ENCODE measurements around the gene NKD2. TPM values are rescaled to one million over a fixed set of nuclear protein-coding genes. Genes with fewer than 3 reads are reported as not detected.

Gene NKD2
- total and polyA plus RNA-seq, 9 of the 15 experiments (the other 6 are each of a cell fraction or from before 2014, with no cell fraction given), result 0.09 to 0.64 (median 0.27) TPM; not detected in 5

- TF ChIP-seq TCF3 (CRISPR knock-in tag; IDR thresholded peaks at IDR 0.05) (no peak), MYBL2 (IDR thresholded peaks at IDR 0.05; ENCODE audit: low read depth) (no peak), MYBL2 (CRISPR knock-in tag; IDR thresholded peaks at IDR 0.05; ENCODE audit: borderline replicate concordance) (no peak), CBX1 (IDR thresholded peaks at IDR 0.05; ENCODE audit: low read depth) (0 out of 2 replicates have a peak, but pooled peaks have one; percentile 30), BCL6 (CRISPR knock-in tag; IDR thresholded peaks at IDR 0.05) (no peak), PCBP2 (IDR thresholded peaks at IDR 0.05; ENCODE audit: low read depth, low read length, poor library complexity, severe bottlenecking) (no peak)
Measured at GRCh38 chr5:965604-966344, 42.8 kb upstream of the NKD2 start (continued).

GRCh38 chr5:966345-966710 lies 42.3 kb upstream of the NKD2 start:
- H3K36me3 ChIP-seq (ENCODE audit: control insufficient read depth, insufficient read depth, low read length), result no peaks in the 10 kb centered on the region
- H3K4me2 ChIP-seq (ENCODE audit: insufficient read depth, low read length), result no peak overlapping the region
- POLR2A ChIA-PET, result interaction anchor here (0.9 to 1.1 kb wide), 2 partner anchors 17 to 35 kb away, joined by 3 to 4 read pairs; no protein-coding TSS in a partner anchor
- ATAC-seq (no peak), FAIRE-seq (no peak), DNase-seq (ENCODE audit: extremely low read depth in 1 of 4, low spot score in 3 of 4) (no peak)
- WGBS (ENCODE audit: insufficient coverage, low coverage, missing lambda C conversion rate), result 31% methylated on average over 9 of the region's 9 CpGs
- TF ChIP-seq E2F3 (CRISPR knock-in tag; IDR thresholded peaks at IDR 0.05) (no peak), ZNF583 (CRISPR knock-in tag; IDR thresholded peaks at IDR 0.05) (no peak), HLTF (IDR thresholded peaks at IDR 0.05) (no peak), POU5F1 (IDR thresholded peaks at IDR 0.05; ENCODE audit: borderline replicate concordance, low read depth, low read length, partially characterized antibody) (no peak), ZFP36 (IDR thresholded peaks at IDR 0.05; ENCODE audit: low read depth, low read length, partially characterized antibody) (no peak), ZC3H4 (CRISPR knock-in tag; IDR thresholded peaks at IDR 0.05; ENCODE audit: borderline replicate concordance) (no peak), HBP1 (CRISPR knock-in tag; IDR thresholded peaks at IDR 0.05) (no peak), ZNF24 (IDR thresholded peaks at IDR 0.05) (no peak), TBP (optimal IDR thresholded peaks at IDR 0.05; ENCODE audit: low read depth, low read length) (no peak), CREM (IDR thresholded peaks at IDR 0.05; ENCODE audit: low read depth) (no peak), CLOCK (CRISPR knock-in tag; IDR thresholded peaks at IDR 0.05; ENCODE audit: borderline replicate concordance) (no peak)
- in situ Hi-C loops (cut with MboI) (no loop called here), intact Hi-C loops (cut with micrococcal nuclease) (no loop called here)
- H3K9me3 ChIP-seq (replicated peaks; ENCODE audit: control insufficient read depth, insufficient read depth, low read depth, low read length), result no peaks in the 10 kb centered on the region
- no TSS peak for BruUV-seq (replicated peaks)
- CTCF ChIA-PET (ENCODE audit: low intra/inter-chr PET ratio), result no interaction called here
- 0 out of 2 replicates have a peak, but pooled peaks cover 3% of the 10 kb centered on the region for H4K20me1 ChIP-seq (replicated peaks; ENCODE audit: control insufficient read depth, insufficient read depth, low read length)
- no peak overlapping the region for H3K4me3 ChIP-seq
- H3K27me3 ChIP-seq (ENCODE audit: control insufficient read depth in 2 of 2, insufficient read depth in 2 of 2, low read length in 2 of 2), result peaks cover 29 to 57% of the 10 kb centered on the region in 2 experiments; a peak in 4 of 5 replicates
- H2AFZ ChIP-seq (ENCODE audit: low read depth, low read length), result no peak overlapping the region
- no peak overlapping the region for H3K27ac ChIP-seq (ENCODE audit: extremely low read depth, low read depth, low read length)
- H3K9me1 ChIP-seq (ENCODE audit: control insufficient read depth, insufficient read depth, low read length), result no peaks in the 10 kb centered on the region
- H3K9ac ChIP-seq (ENCODE audit: insufficient read depth in 1 of 2, low read depth in 2 of 2, low read length in 2 of 2), result no peak overlapping the region
- no peaks in the 10 kb centered on the region for H3K79me2 ChIP-seq (ENCODE audit: control insufficient read depth, insufficient read depth, low read length)
- H3K4me1 ChIP-seq (replicated peaks in 1 of 2; ENCODE audit: control insufficient read depth in 2 of 2, insufficient read depth in 2 of 2, low read length in 2 of 2), result peaks cover 18 to 38% of the 10 kb centered on the region in 2 experiments

Data from K562 (cell line).